NCI-H1436 treated with DMSO at 0.1 percent for 48 hours (cell line): ENCODE data around the gene MAP7D1.
"Not testable (repeated sequence)": the region's sequence is repeated elsewhere in the genome, so short reads cannot be mapped to it uniquely, and the experiment has no call there.

Experiments
- DNase-seq: peaks from one replicate; lab custom pipeline; 2025; lab: John Stamatoyannopoulos, UW

The MAP7D1 gene

DNA sequence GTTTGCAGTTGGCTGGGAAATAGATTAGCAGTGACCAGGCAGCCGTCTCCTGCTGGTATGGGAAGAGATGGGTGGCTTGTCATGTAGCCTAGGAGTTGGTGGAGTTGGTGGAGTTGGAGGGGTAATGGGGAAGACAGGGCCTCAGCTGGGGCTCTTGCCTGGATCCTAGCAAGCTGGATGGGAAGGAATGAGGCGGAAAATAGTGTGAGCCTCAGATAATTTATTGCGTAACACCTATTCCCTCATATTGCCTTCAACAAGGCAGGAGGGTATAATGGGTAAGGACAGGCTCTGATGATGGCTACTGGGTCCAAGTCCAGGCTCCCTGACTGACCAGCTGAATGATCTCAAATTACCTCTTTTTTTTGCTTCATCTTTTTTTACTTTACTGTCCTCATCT lies 12.6 kb downstream of the MAP7D1 start:
- DNase-seq = no peak

- no peak for DNase-seq
Observed at GRCh38 chr1:36170643-36171412, 14.9 kb downstream of the MAP7D1 start.

DNA sequence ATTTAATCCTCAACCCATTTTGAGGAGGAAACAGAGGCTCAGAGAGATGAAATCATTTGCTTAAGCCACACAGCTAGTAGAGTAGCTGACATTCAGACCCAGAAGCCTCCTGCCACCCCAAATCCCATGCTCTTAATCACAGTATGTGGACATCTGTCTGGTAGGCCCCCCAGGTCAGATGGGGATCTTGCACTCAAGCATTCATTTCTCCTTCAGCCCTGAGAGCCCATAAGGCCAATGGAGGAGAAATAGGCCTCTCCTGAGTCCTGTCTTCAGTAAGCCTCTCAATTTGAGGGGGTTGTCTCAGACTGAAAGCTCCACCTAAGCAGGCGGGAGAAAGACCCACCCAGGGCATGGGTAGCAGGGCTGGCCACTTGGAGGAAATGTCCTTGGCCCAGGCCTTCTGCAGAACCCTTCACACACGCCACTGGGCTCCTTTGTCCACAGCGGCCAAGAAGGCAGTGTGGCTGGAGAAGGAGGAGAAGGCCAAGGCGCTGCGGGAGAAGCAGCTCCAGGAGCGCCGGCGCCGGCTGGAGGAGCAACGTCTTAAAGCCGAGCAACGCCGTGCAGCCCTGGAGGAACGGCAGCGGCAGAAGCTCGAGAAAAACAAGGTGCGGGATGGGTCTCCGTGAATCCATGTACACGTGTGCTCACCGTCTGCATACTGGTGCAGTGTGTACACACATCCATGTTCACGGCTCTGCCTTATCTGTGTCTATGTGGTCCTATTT lies 16.2 kb downstream of the MAP7D1 start:
- no peak for DNase-seq

DNA sequence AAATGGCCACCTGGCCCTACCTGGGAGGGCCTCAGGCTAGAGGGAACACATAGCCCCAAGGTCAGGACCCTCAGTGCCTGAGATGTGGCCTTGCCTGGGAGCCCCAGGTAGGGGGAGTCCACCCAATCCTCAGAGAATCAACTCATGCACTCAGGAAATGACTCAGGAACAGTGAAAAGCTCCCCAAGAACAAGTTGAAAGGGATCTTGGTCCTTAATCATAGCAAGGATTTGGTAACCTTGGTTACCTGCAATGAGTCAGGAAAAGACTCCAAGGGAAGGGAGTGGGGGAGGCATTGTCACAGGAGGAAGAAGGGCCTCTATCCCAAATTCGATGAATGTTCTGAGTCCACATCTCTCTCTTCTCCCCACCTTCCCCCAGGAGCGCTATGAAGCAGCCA lies 17.0 kb downstream of the MAP7D1 start:
- DNase-seq = no peak

DNA sequence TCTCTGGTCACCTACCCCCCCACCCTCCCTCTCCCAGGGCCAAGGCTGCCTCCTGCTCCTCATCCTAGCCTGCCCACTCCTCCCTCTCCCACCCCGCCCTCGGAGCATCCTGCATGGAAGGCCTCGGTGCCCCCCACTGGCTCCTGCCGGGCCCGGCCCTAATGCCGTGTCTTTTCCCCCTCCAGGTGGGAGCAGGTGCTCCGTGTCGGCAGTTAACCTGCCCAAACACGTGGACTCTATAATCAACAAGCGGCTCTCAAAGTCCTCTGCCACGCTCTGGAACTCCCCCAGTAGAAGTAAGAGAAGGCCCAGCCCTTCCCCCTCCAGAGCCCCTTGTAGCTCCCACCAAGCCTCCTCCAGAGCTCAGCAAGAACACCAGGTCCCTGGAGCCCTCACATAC lies 18.8 kb downstream of the MAP7D1 start:
- no peak for DNase-seq

DNA sequence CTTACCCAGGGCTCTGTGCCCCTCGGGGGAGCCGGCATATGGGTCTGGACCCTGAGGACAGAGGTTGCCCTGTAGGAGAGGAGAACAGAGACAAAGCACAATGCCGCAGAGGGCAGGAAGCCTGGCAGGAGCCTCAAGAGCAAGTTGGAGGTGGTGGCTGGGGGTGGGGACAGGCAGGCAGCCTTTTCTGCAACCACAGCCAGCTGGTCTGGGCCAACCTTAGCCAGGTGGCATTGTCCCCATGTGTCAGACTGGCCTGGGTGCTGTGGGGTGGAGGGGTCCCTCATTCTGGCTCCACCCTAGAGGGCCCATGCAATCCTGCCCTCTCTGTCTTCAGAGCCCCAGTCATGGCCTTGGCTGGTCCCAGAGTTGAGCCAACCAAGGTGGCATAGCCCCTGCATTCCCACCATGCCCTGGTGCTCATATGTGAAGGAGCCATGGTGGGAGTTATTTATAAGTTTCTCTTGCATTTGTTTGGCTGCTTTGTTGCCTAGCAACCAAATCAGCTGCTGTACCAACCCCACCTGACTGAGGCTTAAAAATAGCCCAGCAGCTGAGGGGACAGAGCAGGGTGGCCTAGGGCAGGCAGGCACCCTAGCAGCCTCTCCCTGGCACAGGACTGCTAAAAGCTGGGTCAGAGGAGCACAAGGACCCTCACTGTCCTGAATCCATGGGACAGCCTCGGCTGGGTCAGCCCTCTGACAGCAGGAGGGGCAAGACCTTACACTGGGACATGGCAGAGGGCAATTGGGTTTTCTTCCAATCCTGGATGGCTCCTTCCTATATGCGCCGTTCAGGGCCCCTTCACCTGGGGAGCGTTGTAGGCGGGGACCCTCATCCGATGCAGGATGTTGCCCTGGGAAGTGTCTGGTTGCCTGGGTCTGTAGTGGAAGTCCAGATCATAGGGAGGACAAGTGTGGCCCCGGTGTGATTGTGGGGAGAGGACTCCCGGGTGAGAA lies 19.5 kb downstream of the MAP7D1 start:
- no peak for DNase-seq

GRCh38 chr1:36176106-36176949 lies 20.4 kb downstream of the MAP7D1 start:
- no peak for DNase-seq

DNA sequence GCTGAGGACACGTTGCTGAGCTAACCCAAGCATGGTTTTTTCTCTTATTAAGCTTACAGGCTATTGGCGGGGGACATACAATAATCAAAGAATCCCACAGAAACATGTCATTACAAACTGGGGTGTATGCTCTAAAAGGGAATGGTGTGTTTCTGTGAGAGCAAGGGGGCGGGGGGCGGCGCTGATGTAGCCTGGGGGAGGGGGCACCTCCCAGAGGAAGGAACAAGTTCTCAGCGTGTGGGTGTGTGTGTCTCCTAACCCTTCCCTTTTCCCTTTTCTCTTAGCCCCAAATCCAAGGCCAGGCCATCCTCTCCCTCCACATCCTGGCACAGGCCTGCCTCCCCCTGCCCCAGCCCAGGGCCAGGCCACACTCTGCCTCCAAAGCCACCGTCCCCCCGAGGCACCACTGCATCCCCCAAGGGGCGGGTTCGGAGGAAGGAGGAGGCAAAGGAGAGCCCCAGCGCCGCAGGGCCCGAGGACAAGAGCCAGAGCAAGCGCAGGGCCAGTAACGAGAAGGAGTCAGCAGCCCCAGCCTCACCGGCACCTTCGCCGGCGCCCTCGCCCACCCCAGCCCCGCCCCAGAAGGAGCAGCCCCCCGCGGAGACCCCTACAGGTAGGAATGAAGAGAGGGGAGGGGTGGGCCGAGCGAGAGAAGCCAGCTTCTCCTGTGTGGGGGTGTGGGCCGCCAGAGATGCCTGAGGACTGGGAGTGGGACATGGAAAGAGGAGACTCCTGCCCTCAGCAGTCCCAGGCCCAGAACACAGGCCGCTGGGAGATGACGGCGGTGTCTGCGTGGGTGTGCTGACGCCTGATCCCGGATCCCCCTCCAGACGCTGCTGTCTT lies 21.9 kb downstream of the MAP7D1 start:
- no peak for DNase-seq

DNA sequence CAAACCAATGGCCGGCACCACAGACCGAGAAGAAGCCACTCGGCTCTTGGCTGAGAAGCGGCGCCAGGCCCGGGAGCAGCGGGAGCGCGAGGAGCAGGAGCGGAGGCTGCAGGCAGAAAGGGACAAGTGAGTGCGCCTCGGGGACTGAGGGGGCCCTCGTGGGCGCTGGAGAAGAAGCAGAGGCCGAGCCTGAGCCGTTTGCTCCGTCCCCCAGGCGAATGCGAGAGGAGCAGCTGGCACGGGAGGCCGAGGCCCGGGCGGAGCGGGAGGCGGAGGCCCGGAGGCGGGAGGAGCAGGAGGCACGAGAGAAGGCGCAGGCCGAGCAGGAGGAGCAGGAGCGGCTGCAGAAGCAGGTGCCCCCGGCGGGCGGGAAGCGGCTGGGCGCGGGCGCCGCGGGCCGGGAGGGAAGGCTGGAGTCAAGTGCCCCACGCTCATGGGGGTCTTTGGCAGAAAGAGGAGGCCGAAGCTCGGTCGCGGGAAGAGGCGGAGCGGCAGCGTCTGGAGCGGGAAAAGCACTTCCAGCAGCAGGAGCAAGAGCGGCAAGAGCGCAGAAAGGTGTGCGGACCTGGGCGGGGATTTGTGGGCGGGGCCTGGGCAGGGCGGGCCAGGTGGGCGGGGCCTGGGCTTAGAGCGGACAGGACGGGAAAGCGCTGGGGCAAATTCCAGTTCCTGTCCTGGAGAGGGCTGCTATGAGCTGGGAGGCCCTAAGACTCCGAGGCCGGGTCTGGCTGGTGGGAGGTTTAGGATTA lies 22.7 kb downstream of the MAP7D1 start:
- DNase-seq = no peak

GRCh38 chr1:36179220-36179600 lies 23.2 kb downstream of the MAP7D1 start:
- DNase-seq = no peak

DNA sequence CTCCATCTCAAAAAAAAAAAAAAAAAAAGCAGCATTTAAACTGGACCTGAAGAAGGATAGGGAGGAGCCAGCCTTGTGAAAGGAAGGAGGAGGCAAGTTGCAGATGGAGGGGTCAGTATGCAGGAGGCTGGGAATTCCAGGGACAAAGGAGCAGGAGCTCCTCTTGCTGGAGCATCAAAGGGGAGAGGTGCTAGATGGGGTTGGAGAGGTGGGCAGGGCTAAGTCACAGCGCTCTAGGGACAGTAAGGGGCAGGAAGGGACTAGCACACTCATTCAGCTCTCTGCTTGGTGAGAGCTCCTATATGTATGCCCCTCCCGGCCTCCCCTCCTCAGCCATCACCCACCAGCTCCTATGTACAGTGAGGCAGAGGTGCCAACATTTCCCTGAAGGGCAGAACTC lies 26.8 kb downstream of the MAP7D1 start:
- peak; percentile 77 for DNase-seq

DNA sequence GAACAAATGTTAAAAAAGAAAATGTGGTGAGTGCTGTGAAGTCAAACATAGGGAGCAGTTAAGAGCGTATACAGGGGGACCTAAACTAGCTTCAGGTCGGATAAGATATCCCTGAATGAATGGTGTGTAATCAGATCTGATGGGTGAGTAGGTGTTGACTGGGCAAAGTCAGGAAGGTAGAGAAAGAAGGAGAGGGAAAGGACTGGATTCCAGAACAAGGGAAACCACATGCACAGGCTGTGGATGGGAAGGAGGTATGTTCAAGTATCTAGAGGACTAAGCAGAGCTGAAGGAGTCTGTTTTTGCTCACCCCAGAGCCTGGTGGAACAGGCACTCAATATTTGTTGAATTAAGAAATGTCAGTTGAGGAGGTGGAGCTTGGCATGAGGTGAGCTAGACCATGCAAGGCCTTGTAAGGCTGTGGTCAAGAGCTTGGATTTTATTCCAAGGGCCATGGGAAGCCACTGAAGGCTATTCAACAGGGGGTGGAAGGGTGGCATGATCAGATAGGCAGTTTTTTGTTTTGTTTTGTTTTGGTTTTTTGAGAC lies 27.4 kb downstream of the MAP7D1 start:
- DNase-seq = no peak

- DNase-seq = no peak
Observed at GRCh38 chr1:36187800-36188593, 32.0 kb downstream of the MAP7D1 start.

- DNase-seq = not testable (repeated sequence)
Observed at GRCh38 chr1:36196805-36197204, 40.8 kb downstream of the MAP7D1 start.

DNA sequence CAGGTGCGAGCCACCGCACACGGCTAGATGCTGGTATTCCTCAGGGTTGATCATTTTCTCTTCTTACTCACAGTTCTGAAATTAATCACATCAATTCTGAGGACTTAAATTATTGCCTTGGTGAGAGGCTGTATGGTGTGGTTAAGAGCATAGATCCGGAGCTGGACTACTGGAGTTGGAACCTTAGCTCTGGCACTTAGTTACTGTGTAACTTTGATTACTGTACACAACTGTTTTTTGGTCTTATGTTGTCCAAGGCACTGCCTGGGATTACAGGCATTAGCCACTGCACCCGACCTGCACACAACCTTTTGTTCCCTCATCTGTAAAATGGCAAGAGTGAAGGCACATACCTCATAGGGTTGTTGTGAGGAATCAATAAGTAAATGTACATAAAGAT lies 42.7 kb downstream of the MAP7D1 start:
- DNase-seq = no peak

DNA sequence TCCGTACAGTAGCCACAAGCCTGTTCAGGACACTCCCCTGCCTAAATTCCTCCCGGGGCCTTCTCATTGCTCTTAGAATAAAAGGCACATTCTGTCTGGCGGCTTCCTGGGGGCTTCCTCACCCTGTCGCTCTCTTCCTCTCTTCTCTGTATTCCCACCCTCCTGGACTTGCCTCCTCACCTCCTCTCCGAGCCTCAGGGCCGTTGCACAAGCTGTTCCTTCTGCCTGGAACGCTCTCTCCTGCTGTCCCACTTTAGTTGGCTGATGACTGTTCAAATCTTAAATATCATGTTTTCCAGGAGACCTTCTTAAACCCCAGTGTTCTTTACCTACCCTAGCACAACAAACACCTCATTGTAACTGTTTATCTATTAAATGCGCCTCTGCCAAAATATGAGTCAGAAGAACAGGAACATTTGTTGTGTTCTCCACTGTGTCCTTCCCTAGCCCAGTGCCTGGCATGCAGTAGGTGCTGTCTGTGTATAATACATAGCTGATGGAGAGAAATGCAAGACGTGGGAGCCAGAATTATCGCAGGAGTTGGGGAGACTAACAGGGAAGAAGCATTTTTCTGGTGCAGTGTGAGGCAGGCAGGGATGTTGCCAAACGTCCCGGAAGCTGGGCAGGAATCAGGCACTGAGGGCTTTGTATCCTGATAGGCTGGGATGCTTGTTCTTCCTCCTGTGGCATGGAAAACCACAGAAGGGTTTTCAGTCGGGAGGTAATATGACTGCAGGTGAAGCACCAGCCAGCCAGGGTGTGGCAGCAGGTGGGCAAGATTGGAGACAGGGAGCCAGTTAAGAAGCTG lies 44.2 kb downstream of the MAP7D1 start:
- DNase-seq = no peak

DNA sequence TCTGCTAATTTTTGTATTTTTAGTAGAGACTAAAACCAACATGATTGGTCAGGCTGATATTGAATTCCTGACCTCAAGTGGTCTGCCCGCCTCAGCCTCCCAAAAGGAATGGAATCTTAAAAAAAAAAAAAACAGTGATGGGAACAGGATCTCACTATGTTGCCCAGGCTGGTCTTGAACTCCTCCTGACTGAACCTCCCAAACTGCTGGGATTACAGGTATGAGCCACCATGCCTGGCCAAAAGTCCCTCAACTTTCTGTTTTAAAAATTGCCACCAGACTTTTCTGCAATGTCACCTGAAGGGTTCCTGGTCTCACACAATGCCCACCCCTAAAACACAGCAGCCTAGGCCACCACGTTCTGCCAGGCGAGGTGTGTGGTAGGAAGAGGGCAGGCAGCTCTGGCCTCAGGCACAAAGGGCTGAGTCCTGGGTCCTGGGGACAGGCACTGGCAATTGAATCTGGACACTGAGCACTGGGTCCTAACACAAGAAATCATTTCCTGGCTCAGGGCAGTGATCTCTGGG lies 47.1 kb downstream of the MAP7D1 start:
- no peak for DNase-seq
